Measurements from ENCODE around the gene BBC3. TPM values are rescaled to one million over a fixed set of nuclear protein-coding genes. Genes with fewer than 3 reads are reported as not detected.

Gene BBC3
- total RNA-seq, result 3.8 and 12.5 TPM in 2 replicates

GRCh38 chr19:47230921-47231214, at the start of gene BBC3:
TSS of gene BBC3 (minus strand) at chr19:47231199. CDS start at chr19:47228431, 2,768 bp downstream.

GRCh38 chr19:47274071-47274890, 43.3 kb upstream of the BBC3 start, which contains the start of gene INAFM1:
TSS of gene INAFM1 (plus strand) at chr19:47274885. CDS start at chr19:47274920, 35 bp downstream.

GRCh38 chr19:47255879-47256692, 25.1 kb upstream of the BBC3 start, which contains the start of gene CCDC9:
TSS of gene CCDC9 (plus strand) at chr19:47256525. CDS start at chr19:47258401, 1,876 bp downstream.

Other genes starting within 250 kb of the BBC3 start
- 0.46 TPM in 1 of 2 replicates, not detected in the other for gene NPAS1, start 211.4 kb downstream of the BBC3 start, total RNA-seq
- 48.2 and 80.9 TPM in 2 replicates for gene TMEM160, start 182.6 kb downstream of the BBC3 start, total RNA-seq
- gene ZC3H4, start 117.4 kb downstream of the BBC3 start, total RNA-seq, result 14.3 and 16.3 TPM in 2 replicates
- gene SAE1, start 100.4 kb downstream of the BBC3 start, total RNA-seq, result 61.0 and 119 TPM in 2 replicates
- gene CCDC9, start 25.3 kb upstream of the BBC3 start, total RNA-seq, result 11.9 and 12.0 TPM in 2 replicates
- 3.5 and 4.6 TPM in 2 replicates for gene INAFM1, start 43.7 kb upstream of the BBC3 start, total RNA-seq
- gene C5AR1, start 78.7 kb upstream of the BBC3 start, total RNA-seq, result not detected in 2 replicates
- not detected in 2 replicates for gene C5AR2, start 101.0 kb upstream of the BBC3 start, total RNA-seq
- 15.9 and 17.2 TPM in 2 replicates for gene DHX34, start 118.1 kb upstream of the BBC3 start, total RNA-seq
- gene MEIS3, start 188.3 kb upstream of the BBC3 start, total RNA-seq, result 0.80 and 7.3 TPM in 2 replicates
- 0.16 TPM in 1 of 2 replicates, not detected in the other for gene SLC8A2, start 240.7 kb upstream of the BBC3 start, total RNA-seq